SK-N-DZ (cell line): ENCODE measurements around the gene BAAT.

ENCODE experiments used
- DNase-seq: peaks from one replicate; pipeline ENCODE4 v3.0.0-alpha.2; 2015; ENCODE audit warnings: low spot score

Gene BAAT

DNA sequence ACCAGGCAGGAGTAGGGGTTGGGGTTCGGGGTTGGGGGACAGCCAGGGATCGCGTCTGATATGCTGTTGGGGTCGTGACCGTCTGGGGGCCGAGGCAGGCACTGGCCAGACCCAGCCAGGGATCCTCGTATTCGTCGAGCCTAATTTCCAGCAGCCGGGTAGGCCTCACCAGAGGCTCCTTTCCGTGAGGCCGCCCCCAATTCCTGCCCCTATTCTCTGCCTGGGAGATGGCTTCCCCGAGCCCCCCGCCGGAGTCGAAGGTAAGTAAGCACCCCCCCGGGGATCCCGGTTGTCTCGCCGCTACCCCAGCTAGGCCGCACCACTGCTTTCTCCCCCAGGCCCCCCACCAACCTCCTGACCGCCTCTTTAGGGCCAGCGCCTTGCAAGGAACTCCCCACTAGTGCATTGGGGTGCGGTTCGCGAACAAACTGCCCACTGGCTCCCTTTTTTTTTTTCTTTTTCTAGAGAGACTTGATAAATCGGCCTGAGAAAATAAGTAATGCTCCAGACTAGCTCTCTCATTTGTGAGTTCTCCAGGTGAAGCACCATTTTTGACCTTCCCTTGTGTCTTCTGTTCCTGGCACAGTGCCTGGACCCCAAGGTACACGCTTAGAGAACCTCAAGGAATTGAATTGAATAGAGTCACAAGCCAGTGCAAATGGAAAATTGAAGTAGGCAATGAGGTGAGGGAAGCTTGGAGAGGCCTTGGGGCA lies 14.3 kb upstream of the BAAT start:
- DNase-seq = no peak

DNA sequence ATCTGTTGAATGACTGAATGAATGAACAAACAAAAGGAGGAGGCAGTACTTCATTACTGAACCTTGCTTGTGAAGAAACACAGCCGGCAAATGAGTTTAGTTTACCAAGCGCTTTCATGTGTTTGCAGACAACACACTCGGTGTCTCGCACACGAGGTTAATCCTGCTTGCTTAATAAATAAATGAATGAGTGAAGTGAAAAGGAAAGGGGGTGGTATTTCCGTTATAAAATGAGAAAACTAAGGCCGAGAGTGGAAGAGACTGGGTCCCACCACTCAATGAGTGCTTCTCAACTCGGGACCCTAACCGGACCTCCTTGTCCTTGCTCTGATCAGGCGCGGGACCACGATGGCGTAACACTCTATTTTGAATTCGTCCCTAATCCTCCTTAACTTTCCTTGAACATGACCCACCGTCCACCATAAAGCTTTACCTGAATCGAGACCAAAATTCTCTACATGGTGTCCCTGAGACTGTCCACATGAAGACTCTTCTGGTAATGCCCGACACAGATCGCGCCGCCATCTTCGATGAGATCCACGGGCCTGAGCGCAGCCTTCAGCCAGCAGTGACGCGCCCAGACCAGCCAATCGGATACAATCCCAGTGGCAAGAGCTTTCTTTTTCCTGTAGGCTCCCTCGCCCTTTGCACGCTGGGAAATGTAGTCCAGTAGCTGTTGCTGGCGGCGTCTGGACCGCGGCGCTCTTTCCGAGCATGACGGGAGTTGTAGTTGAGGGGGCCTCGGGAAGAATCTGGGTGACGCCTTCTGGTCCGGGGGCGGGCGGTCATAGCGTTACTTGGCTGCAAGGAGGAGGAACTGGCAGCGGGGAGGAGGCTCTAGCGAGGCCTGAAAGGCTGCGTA lies 13.5 kb upstream of the BAAT start, which contains the start of the genes MRPL50 and ZNF189:
Gene MRPL50, minus strand, starts transcription at position 551 of the 862 bp plus-strand sequence. Its CDS starts 26 bp downstream, at position 525.
Gene ZNF189, plus strand, starts transcription at position 784 of the 862 bp plus-strand sequence. CDS start 306 bp downstream, outside the sequence.
- peak; percentile 97 for DNase-seq

GRCh38 chr9:101397746-101398067 lies 12.9 kb upstream of the BAAT start:
- no peak for DNase-seq

DNA sequence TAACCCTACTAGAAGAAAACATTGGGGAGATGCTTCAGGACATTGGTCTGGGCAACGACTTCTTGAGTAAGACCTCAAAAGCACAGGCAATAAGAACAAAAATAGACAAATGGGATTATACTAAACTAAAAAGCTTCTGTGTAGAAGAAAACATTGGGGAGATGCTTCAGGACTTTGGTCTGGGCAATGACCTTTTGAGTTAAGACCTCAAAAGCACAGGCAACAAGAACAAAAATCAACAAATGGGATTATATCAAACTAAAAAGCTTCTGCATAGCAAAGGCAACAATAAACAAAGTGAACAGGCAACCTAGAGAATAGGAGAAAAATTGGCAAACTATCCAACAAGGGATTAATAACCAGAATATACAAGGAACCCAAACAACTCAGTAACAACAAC lies 9.9 kb upstream of the BAAT start:
- no peak for DNase-seq

DNA sequence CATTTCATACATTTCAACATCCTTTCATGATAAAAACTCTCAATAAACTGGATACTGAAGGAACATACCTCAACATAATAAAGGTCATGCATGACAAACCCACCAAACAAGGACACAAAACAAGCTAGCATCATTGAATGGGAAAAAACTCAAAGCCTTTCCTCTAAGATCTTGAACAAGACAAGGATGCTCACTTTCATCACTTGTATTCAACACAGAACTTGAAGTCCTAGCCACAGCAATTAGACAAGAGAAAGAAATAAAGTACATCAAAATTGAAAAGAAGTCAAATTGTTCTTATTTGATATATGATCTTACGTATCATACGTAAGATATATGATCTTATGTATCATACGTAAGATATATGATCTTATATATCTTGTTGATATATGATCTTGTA lies 8.3 kb upstream of the BAAT start:
- DNase-seq = no peak

- no peak for DNase-seq
Observed at GRCh38 chr9:101388507-101388993, 3.7 kb upstream of the BAAT start.

- DNase-seq = peak; percentile 46
Observed at GRCh38 chr9:101387871-101388506, 3.2 kb upstream of the BAAT start.

DNA sequence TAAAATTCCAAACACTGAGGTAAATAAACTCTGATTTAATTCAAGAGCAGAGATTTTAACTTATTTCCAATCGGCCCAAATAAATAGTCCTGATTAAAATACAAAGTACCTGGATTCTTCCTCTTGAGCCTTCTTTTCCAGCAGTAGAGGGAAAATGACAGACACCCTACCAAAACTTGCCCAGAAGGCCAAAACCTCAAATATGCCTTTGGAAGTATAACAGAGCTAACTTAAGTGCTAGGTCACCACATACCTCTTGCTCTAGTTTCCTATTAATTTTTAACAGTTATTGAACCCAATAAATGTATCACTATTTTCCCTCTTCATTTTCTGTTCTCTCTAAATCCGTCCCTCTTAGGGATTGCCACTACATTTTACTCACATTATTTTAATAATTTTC lies 1.4 kb downstream of the BAAT start:
- DNase-seq = no peak

DNA sequence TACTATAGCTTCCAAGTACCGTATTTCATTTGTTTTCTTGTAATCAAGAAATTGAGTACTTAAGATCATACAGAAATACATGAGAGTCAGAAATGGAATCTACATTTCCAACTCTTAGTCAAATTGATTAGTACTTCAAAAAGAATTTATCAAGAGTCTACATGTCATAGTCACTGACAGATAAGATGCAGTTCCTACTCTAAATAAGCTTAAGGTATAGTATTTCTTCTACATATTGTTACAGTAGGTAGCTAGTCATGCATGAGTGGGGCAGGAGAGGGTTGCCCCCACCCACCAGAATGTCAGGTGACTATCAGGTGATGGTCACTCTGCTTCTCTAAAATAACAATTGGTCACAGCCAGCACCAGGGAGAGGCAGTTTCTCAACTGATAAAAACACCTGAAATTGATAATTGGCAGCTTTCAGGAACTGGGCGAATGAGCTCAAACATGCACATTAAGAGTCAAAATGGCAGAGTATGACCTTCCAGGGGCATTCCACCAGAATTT lies 2.9 kb downstream of the BAAT start:
- DNase-seq = no peak

DNA sequence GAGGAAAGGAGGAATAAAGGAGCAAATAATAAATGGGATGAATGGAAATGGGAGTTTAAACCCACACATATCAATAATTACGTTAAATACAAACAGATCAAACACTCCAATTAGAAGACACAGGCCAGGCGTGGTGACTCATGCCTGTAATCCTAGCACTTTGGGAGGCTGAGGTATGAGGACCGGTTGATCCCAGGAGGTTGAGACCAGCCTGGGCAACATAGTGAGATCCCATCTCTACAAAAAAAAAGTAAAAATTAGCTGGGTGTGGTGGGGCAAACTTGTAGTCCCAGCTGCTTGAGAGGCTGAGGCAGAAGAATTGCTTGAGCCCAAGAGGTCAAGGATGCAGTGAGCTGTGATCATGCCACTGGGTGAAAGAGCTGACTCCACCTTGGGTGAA lies 3.7 kb downstream of the BAAT start:
- no peak for DNase-seq

DNA sequence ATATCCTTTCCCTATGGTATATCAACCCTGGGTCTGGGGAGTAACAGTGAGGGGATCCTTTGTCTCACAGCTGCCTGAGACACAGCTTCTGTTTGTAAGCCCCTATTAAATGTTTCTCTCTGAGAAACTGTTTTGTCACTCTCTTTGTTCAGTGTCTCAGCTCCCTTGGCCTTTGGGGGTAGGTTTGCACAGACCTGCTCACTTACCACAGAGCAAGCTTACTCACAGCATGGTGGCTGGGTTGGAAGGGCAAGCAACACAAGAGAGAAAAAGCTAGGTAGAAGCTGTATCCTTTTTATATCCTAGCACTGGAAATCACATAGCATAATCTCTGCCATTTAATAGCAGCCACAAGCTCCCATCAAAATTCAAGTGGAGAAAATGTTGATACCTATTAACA lies 4.5 kb downstream of the BAAT start:
- DNase-seq = no peak

- DNase-seq = no peak
Observed at GRCh38 chr9:101376111-101376848, 8.5 kb downstream of the BAAT start.

GRCh38 chr9:101375546-101375945 lies 9.3 kb downstream of the BAAT start:
- DNase-seq = no peak

- DNase-seq = no peak
Observed at GRCh38 chr9:101372327-101373118, 12.3 kb downstream of the BAAT start.

GRCh38 chr9:101371813-101372212 lies 13.0 kb downstream of the BAAT start:
- no peak for DNase-seq

- DNase-seq = no peak
Observed at GRCh38 chr9:101369884-101370531, 14.8 kb downstream of the BAAT start.

DNA sequence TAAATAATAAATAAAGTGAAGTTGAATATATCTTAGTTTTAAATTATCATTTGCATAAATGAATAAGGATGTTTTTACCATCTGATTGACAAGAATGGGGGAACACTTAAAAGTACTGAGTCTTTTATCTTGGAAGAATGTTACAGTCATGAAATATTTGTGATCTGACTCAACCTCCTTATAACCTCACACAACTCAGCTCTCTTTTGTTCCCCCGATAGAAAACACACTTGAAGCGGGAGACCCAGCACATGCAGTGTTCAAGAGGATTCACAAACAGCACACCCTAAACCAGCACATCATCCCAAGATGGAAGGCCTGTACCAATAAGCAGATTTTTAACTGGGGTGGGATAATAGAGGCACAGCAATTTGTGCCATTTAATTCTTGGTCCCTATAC lies 15.5 kb downstream of the BAAT start:
- no peak for DNase-seq

GRCh38 chr9:101367323-101367722 lies 17.5 kb downstream of the BAAT start:
- DNase-seq = no peak

DNA sequence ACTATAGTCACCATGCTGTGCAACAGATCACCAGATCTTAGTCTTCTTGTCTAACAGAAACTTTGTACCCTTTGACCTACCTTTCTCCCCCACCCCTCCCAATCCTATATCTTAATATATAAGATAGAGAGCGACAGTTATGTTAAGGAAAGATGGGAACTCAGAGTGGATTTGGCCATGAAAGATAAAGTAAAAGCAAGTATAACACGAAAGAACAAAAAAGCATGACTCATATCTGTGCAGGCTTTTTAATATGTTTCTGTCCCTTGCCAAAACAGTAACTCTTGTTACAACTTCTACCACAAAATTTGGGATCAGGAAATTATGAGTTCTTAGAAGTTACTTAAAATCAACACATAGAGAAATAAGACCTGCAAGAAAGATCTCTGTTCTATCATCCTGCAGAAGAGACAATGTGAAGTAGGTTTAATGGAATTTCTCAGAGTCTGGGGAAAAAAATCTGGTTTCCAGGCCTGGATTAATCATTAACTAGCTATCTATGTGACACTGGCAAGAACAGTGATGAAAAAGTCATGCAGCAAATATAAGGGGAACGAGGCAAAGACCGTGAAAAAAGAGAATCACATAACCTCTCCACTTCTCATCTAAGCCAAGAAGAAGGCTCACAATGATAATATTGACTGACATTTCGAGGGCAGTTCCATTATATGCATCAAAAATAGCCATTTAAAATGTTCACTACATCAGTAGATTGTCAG lies 18.6 kb downstream of the BAAT start:
- no peak for DNase-seq
